ENCODE measurements around the gene ADSS1. TPM values are rescaled to one million over a fixed set of nuclear protein-coding genes. Genes with fewer than 3 reads are reported as not detected.
A peak's percentile ranks its signal among the peaks of the same experiment; 100 is the strongest.

The ADSS1 gene
- total RNA-seq, 1 donor from 2014 or later, result 2.8 TPM

GRCh38 chr14:104732355-104732804 lies 8.4 kb downstream of the ADSS1 start:
- DNase-seq (ENCODE audit: low read depth, low spot score), result no peak

- DNase-seq (ENCODE audit: low read depth, low spot score), result no peak
Observed at GRCh38 chr14:104732931-104733681, 9.1 kb downstream of the ADSS1 start.

GRCh38 chr14:104734051-104734587 lies 10.1 kb downstream of the ADSS1 start:
- DNase-seq (ENCODE audit: low read depth, low spot score), result no peak

- DNase-seq (ENCODE audit: low read depth, low spot score), result no peak
Observed at GRCh38 chr14:104734601-104734990, 10.6 kb downstream of the ADSS1 start.

- DNase-seq (ENCODE audit: low read depth, low spot score), result no peak
Observed at GRCh38 chr14:104734991-104735779, 11.2 kb downstream of the ADSS1 start.

- peak; percentile 44 for DNase-seq (ENCODE audit: low read depth, low spot score)
Observed at GRCh38 chr14:104735830-104736642, 12.0 kb downstream of the ADSS1 start.

GRCh38 chr14:104738375-104739019 lies 14.5 kb downstream of the ADSS1 start:
- DNase-seq (ENCODE audit: low read depth, low spot score), result no peak

GRCh38 chr14:104739026-104739425 lies 15.0 kb downstream of the ADSS1 start:
- no peak for DNase-seq (ENCODE audit: low read depth, low spot score)

- DNase-seq (ENCODE audit: low read depth, low spot score), result no peak
Observed at GRCh38 chr14:104739546-104740516, 15.8 kb downstream of the ADSS1 start.

- no peak for DNase-seq (ENCODE audit: low read depth, low spot score)
Observed at GRCh38 chr14:104741108-104741802, 17.2 kb downstream of the ADSS1 start.

- no peak for DNase-seq (ENCODE audit: low read depth, low spot score)
Observed at GRCh38 chr14:104741803-104742251, 17.8 kb downstream of the ADSS1 start.

GRCh38 chr14:104742586-104743455 lies 18.8 kb downstream of the ADSS1 start:
- DNase-seq (ENCODE audit: low read depth, low spot score), result no peak

GRCh38 chr14:104743461-104744380 lies 19.7 kb downstream of the ADSS1 start:
- DNase-seq (ENCODE audit: low read depth, low spot score), result no peak

- no peak for DNase-seq (ENCODE audit: low read depth, low spot score)
Observed at GRCh38 chr14:104744484-104744883, 20.5 kb downstream of the ADSS1 start.

GRCh38 chr14:104745431-104745830 lies 21.4 kb downstream of the ADSS1 start:
- DNase-seq (ENCODE audit: low read depth, low spot score), result no peak

GRCh38 chr14:104746071-104746545 lies 22.1 kb downstream of the ADSS1 start:
- no peak for DNase-seq (ENCODE audit: low read depth, low spot score)

GRCh38 chr14:104746934-104747481 lies 23.0 kb downstream of the ADSS1 start:
- no peak for DNase-seq (ENCODE audit: low read depth, low spot score)

Data from pulmonary artery endothelial cell (primary cell).